ENCODE data around the gene SNX3. TPM values are rescaled to one million over a fixed set of nuclear protein-coding genes. Genes with fewer than 3 reads are reported as not detected.
A peak's percentile ranks its signal among the peaks of the same experiment; 100 is the strongest.

SNX3 gene
- polyA plus RNA-seq, 1 donor from 2014 or later, result 135 TPM

DNA sequence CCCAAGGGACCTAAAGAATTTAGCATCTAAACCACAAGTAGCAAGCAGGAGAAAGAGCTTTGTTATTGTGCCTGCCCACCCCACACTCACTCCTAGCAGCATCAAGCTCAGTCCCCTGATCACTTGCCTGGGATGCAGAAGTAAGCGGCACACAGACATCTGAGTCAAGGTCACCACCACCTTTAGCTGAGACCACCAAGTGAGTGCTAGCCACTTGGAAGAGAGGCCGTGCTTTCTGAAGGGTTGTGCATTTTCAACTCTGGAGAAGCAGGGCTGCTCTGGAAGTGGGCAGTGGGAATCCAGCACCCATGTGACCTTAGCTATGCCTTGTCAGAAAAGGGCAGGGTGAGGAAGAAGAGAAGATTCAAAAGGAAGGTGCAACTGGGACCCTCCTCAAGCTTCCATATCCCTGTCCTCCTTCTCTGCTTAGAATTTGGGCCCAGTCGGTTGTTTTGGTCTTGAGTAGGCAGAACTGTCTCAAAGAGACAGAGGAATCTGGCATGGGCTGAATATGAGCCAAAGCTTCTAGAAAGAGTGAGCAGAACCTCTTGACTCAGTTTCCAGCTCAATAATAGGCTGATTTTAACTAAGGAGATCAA is 88.8 kb downstream of the SNX3 start:
- H3F3A ChIP-seq (ENCODE audit: insufficient read depth, low read length, poor library complexity, severe bottlenecking), result no peaks in the 10 kb centered on the region
- H3K9me2 ChIP-seq (ENCODE audit: insufficient read depth, low read length), result no peaks in the 10 kb centered on the region
- H3K9ac ChIP-seq (ENCODE audit: low read length), result no peak overlapping the region
- H4K20me1 ChIP-seq (ENCODE audit: insufficient read depth), result no peaks in the 10 kb centered on the region
- H3K27me3 ChIP-seq (ENCODE audit: insufficient read depth, low read depth, low read length), result peaks cover 100% of the 10 kb centered on the region
- no peak for TF ChIP-seq TAF1 (IDR thresholded peaks at IDR 0.05; ENCODE audit: low read depth)
- TF ChIP-seq EP300 (conservative IDR thresholded peaks at IDR 0.05; ENCODE audit: poor library complexity, severe bottlenecking), result no peak
- no peak for TF ChIP-seq SMC3 (conservative IDR thresholded peaks at IDR 0.05; ENCODE audit: poor library complexity)
- TF ChIP-seq POLR2AphosphoS5 (IDR thresholded peaks at IDR 0.05), result no peak
- TF ChIP-seq, protein P1, sequence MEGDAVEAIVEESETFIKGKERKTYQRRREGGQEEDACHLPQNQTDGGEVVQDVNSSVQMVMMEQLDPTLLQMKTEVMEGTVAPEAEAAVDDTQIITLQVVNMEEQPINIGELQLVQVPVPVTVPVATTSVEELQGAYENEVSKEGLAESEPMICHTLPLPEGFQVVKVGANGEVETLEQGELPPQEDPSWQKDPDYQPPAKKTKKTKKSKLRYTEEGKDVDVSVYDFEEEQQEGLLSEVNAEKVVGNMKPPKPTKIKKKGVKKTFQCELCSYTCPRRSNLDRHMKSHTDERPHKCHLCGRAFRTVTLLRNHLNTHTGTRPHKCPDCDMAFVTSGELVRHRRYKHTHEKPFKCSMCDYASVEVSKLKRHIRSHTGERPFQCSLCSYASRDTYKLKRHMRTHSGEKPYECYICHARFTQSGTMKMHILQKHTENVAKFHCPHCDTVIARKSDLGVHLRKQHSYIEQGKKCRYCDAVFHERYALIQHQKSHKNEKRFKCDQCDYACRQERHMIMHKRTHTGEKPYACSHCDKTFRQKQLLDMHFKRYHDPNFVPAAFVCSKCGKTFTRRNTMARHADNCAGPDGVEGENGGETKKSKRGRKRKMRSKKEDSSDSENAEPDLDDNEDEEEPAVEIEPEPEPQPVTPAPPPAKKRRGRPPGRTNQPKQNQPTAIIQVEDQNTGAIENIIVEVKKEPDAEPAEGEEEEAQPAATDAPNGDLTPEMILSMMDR (IDR thresholded peaks at IDR 0.05; ENCODE audit: poor library complexity, severe bottlenecking), result no peak
- TF ChIP-seq EZH2 (IDR thresholded peaks at IDR 0.05; ENCODE audit: borderline replicate concordance, insufficient read depth, low read length, poor library complexity, severe bottlenecking), result no peak
- TF ChIP-seq, protein P2, sequence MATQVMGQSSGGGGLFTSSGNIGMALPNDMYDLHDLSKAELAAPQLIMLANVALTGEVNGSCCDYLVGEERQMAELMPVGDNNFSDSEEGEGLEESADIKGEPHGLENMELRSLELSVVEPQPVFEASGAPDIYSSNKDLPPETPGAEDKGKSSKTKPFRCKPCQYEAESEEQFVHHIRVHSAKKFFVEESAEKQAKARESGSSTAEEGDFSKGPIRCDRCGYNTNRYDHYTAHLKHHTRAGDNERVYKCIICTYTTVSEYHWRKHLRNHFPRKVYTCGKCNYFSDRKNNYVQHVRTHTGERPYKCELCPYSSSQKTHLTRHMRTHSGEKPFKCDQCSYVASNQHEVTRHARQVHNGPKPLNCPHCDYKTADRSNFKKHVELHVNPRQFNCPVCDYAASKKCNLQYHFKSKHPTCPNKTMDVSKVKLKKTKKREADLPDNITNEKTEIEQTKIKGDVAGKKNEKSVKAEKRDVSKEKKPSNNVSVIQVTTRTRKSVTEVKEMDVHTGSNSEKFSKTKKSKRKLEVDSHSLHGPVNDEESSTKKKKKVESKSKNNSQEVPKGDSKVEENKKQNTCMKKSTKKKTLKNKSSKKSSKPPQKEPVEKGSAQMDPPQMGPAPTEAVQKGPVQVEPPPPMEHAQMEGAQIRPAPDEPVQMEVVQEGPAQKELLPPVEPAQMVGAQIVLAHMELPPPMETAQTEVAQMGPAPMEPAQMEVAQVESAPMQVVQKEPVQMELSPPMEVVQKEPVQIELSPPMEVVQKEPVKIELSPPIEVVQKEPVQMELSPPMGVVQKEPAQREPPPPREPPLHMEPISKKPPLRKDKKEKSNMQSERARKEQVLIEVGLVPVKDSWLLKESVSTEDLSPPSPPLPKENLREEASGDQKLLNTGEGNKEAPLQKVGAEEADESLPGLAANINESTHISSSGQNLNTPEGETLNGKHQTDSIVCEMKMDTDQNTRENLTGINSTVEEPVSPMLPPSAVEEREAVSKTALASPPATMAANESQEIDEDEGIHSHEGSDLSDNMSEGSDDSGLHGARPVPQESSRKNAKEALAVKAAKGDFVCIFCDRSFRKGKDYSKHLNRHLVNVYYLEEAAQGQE (IDR thresholded peaks at IDR 0.05; ENCODE audit: borderline replicate concordance), result no peak
- no peak for TF ChIP-seq RAD21 (conservative IDR thresholded peaks at IDR 0.05)
- H3K4me2 ChIP-seq (ENCODE audit: low read length), result no peak overlapping the region
- H3K79me2 ChIP-seq (replicated peaks; ENCODE audit: insufficient read depth, low read length), result peaks cover 19% of the 10 kb centered on the region
- no peak overlapping the region for H2AFZ ChIP-seq (ENCODE audit: low read depth, low read length)
- H3K27ac ChIP-seq (ENCODE audit: low read length), result no peak overlapping the region
- H3K36me3 ChIP-seq (ENCODE audit: insufficient read depth, low read length), result no peaks in the 10 kb centered on the region
- H3K4me3 ChIP-seq (ENCODE audit: low read length), result no peak overlapping the region
- peaks cover 13% of the 10 kb centered on the region for H3K9me3 ChIP-seq (ENCODE audit: low read length)

DNA sequence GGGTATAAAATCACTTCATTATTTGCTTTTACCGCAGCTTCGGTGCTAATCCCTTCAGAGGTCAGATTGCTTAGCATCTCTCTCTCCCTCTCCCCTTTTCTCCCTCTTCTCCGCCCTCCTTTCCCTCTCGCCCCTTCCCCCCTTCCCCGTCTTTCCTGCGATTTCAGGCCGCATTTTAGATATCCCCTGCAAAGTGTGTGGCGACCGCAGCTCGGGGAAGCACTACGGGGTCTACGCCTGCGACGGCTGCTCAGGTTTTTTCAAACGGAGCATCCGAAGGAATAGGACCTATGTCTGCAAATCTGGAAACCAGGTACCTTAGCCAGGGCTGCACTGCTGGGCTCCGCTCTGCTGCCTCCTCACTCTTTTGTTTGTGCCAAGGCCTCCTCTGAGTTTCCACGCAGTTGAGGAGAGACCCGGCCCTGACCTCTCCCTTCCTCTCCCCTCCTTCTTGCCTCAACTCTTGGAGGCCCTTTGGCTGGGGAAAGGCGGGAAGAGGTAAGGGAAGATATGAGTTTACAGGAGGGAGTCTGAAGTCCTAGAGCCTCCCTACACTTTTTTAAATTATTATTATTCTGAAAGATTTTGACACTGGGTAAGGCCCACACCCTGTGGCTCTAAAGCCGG is 89.4 kb downstream of the SNX3 start:
- H3K27ac ChIP-seq (ENCODE audit: low read length), result no peak overlapping the region
- no peaks in the 10 kb centered on the region for H3K36me3 ChIP-seq (ENCODE audit: insufficient read depth, low read length)
- no peak overlapping the region for H3K4me2 ChIP-seq (ENCODE audit: low read length)
- H3K9ac ChIP-seq (ENCODE audit: low read length), result no peak overlapping the region
- H3K4me3 ChIP-seq (ENCODE audit: low read length), result no peak overlapping the region
- no peaks in the 10 kb centered on the region for H3K9me2 ChIP-seq (ENCODE audit: insufficient read depth, low read length)
- no peaks in the 10 kb centered on the region for H3F3A ChIP-seq (ENCODE audit: insufficient read depth, low read length, poor library complexity, severe bottlenecking)
- peaks cover 24% of the 10 kb centered on the region for H3K79me2 ChIP-seq (replicated peaks; ENCODE audit: insufficient read depth, low read length)
- TF ChIP-seq EP300 (conservative IDR thresholded peaks at IDR 0.05; ENCODE audit: poor library complexity, severe bottlenecking) (no peak), EZH2 (IDR thresholded peaks at IDR 0.05; ENCODE audit: borderline replicate concordance, insufficient read depth, low read length, poor library complexity, severe bottlenecking) (no peak), MXI1 (conservative IDR thresholded peaks at IDR 0.05; ENCODE audit: poor library complexity, severe bottlenecking) (no peak), TAF1 (IDR thresholded peaks at IDR 0.05; ENCODE audit: low read depth) (peak; percentile 32), SMC3 (conservative IDR thresholded peaks at IDR 0.05; ENCODE audit: poor library complexity) (no peak), RAD21 (conservative IDR thresholded peaks at IDR 0.05) (no peak)
- TF ChIP-seq, protein P1 (IDR thresholded peaks at IDR 0.05; ENCODE audit: poor library complexity, severe bottlenecking), result no peak
- H3K27me3 ChIP-seq (ENCODE audit: insufficient read depth, low read depth, low read length), result peaks cover 100% of the 10 kb centered on the region
- H3K9me3 ChIP-seq (ENCODE audit: low read length), result peaks cover 13% of the 10 kb centered on the region
- no peak overlapping the region for H2AFZ ChIP-seq (ENCODE audit: low read depth, low read length)
- no peaks in the 10 kb centered on the region for H4K20me1 ChIP-seq (ENCODE audit: insufficient read depth)
